ENCODE measurements around the gene MTHFD1L.
"Not testable (repeated sequence)": the region's sequence is repeated elsewhere in the genome, so short reads cannot be mapped to it uniquely, and the experiment has no call there.

The MTHFD1L gene

GRCh38 chr6:151044465-151045441 is 179.3 kb downstream of the MTHFD1L start:
- no peak for DNase-seq

GRCh38 chr6:151045511-151046222 is 180.2 kb downstream of the MTHFD1L start:
- DNase-seq: not testable (repeated sequence)

- no peak for DNase-seq
These were observed 185.7 kb downstream of the MTHFD1L start for GRCh38 chr6:151051164-151051563.

- no peak for DNase-seq
These were observed 186.6 kb downstream of the MTHFD1L start for GRCh38 chr6:151052021-151052646.

- no peak for DNase-seq
These were observed 188.8 kb downstream of the MTHFD1L start for GRCh38 chr6:151054306-151054705.

- no peak for DNase-seq
These were observed 190.9 kb downstream of the MTHFD1L start for GRCh38 chr6:151056230-151056907.

- DNase-seq: no peak
These were observed 191.6 kb downstream of the MTHFD1L start for GRCh38 chr6:151057061-151057460.

- DNase-seq: no peak
These were observed 192.7 kb downstream of the MTHFD1L start for GRCh38 chr6:151058021-151058733.

- no peak for DNase-seq
These were observed 194.2 kb downstream of the MTHFD1L start for GRCh38 chr6:151059612-151060095.

- DNase-seq: no peak
These were observed 194.7 kb downstream of the MTHFD1L start for GRCh38 chr6:151060096-151060765.

GRCh38 chr6:151060766-151061531 is 195.4 kb downstream of the MTHFD1L start:
- no peak for DNase-seq

GRCh38 chr6:151063352-151063751 is 197.8 kb downstream of the MTHFD1L start:
- no peak for DNase-seq

GRCh38 chr6:151063842-151064647 is 198.5 kb downstream of the MTHFD1L start:
- DNase-seq: no peak

GRCh38 chr6:151065027-151065815 is 199.7 kb downstream of the MTHFD1L start:
- DNase-seq: no peak

- DNase-seq: no peak
These were observed 202.4 kb downstream of the MTHFD1L start for GRCh38 chr6:151067684-151068596.

- no peak for DNase-seq
These were observed 203.3 kb downstream of the MTHFD1L start for GRCh38 chr6:151068761-151069312.

- no peak for DNase-seq
These were observed 204.1 kb downstream of the MTHFD1L start for GRCh38 chr6:151069641-151070040.

Data from NCI-H524 treated with DMSO at 0.1 percent for 48 hours (cell line).